ENCODE measurements around the gene KRTAP9-8.
"Not testable (repeated sequence)": the region's sequence is repeated elsewhere in the genome, so short reads cannot be mapped to it uniquely, and the experiment has no call there.

DNA sequence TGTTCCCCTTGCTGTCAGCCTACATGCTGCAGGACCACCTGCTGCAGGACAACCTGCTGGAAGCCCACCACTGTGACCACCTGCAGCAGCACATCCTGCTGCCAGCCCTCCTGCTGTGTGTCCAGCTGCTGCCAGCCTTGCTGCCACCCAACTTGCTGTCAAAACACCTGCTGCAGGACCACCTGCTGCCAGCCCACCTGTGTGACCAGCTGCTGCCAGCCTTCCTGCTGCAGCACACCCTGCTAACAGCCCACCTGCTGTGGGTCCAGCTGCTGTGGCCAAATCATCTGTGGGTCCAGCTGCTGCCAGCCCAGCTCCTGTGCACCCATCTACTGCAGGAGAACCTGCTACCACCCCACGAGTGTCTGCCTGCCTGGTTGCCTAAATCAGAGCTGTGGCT is 33.5 kb downstream of the KRTAP9-8 start:
- TF ChIP-seq, protein P1, sequence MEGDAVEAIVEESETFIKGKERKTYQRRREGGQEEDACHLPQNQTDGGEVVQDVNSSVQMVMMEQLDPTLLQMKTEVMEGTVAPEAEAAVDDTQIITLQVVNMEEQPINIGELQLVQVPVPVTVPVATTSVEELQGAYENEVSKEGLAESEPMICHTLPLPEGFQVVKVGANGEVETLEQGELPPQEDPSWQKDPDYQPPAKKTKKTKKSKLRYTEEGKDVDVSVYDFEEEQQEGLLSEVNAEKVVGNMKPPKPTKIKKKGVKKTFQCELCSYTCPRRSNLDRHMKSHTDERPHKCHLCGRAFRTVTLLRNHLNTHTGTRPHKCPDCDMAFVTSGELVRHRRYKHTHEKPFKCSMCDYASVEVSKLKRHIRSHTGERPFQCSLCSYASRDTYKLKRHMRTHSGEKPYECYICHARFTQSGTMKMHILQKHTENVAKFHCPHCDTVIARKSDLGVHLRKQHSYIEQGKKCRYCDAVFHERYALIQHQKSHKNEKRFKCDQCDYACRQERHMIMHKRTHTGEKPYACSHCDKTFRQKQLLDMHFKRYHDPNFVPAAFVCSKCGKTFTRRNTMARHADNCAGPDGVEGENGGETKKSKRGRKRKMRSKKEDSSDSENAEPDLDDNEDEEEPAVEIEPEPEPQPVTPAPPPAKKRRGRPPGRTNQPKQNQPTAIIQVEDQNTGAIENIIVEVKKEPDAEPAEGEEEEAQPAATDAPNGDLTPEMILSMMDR (IDR thresholded peaks at IDR 0.05; ENCODE audit: low read depth, low read length) = not testable (repeated sequence)
- TF ChIP-seq POLR2A (IDR thresholded peaks at IDR 0.05; ENCODE audit: extremely low read depth, insufficient read length) = not testable (repeated sequence)
